SK-N-SH treated with all-trans-retinoic acid at 6 μM for 48 hours (cell line): Measurements from ENCODE around the gene SLC35F6.
A peak's percentile ranks its signal among the peaks of the same experiment; 100 is the strongest.

Experiments
- ATAC-seq: fragments of 200-7000 bp; cut with Tn5 transposase; 3 replicates; pipeline ENCODE4 v1.9.1; 2020; ENCODE audit warnings: mild to moderate bottlenecking, moderate library complexity
- ARNTL ChIP-seq: fragments of 450-650 bp; formaldehyde crosslinking; IDR thresholded peaks from 2 replicates; pipeline ENCODE4 v1.5.0; 2020; ENCODE audit warnings: low read depth, mild to moderate bottlenecking, moderate library complexity, borderline replicate concordance
- BACH2 ChIP-seq: fragments of 250-450 bp; sonication (Bioruptor Pico); IDR thresholded peaks from 2 replicates; pipeline ENCODE4 v1.9.0; 2021; ENCODE audit warnings: mild to moderate bottlenecking, borderline replicate concordance
- CREB5 ChIP-seq: fragments of 250-450 bp; sonication (Bioruptor Pico); IDR thresholded peaks from 2 replicates; pipeline ENCODE4 v1.5.1; 2020; ENCODE audit warnings: low read depth, mild to moderate bottlenecking, moderate library complexity
- CSDC2 ChIP-seq: fragments of 250-450 bp; sonication (Bioruptor Pico); IDR thresholded peaks from 2 replicates; pipeline ENCODE4 v1.5.0; 2020; ENCODE audit warnings: mild to moderate bottlenecking, moderate library complexity
- ESRRG ChIP-seq: fragments of 250-450 bp; sonication (Bioruptor Pico); IDR thresholded peaks from 2 replicates; pipeline ENCODE4 v1.6.1; 2021; ENCODE audit warnings: mild to moderate bottlenecking
- GLIS3 ChIP-seq: fragments of 250-450 bp; sonication (Bioruptor Pico); IDR thresholded peaks from 2 replicates; pipeline ENCODE4 v1.5.0; 2020; ENCODE audit warnings: mild to moderate bottlenecking, moderate library complexity
- ISL1 ChIP-seq: fragments of 250-450 bp; sonication (Bioruptor Pico); IDR thresholded peaks from 2 replicates; pipeline ENCODE4 v2.1.2; 2022; ENCODE audit warnings: mild to moderate bottlenecking, moderate library complexity
- OSR1 ChIP-seq: fragments of 250-450 bp; sonication (Bioruptor Pico); IDR thresholded peaks from 2 replicates; pipeline ENCODE4 v1.8.0; 2022; ENCODE audit warnings: moderate library complexity, mild to moderate bottlenecking, inconsistent platforms
- PATZ1 ChIP-seq: fragments of 250-450 bp; sonication (Bioruptor Pico); IDR thresholded peaks from 2 replicates; pipeline ENCODE4 v1.8.0; 2020; ENCODE audit warnings: mild to moderate bottlenecking, moderate library complexity, borderline replicate concordance
- POU6F1 ChIP-seq: fragments of 250-450 bp; sonication (Bioruptor Pico); IDR thresholded peaks from 2 replicates; pipeline ENCODE4 v1.8.0; 2021; ENCODE audit warnings: low read depth, mild to moderate bottlenecking, moderate library complexity, borderline replicate concordance
- PPARA ChIP-seq: fragments of 250-450 bp; sonication (Bioruptor Pico); IDR thresholded peaks from 2 replicates; pipeline ENCODE4 v1.5.0; 2020; ENCODE audit warnings: mild to moderate bottlenecking, borderline replicate concordance
- RARB ChIP-seq: fragments of 250-450 bp; sonication (Bioruptor Pico); IDR thresholded peaks from 2 replicates; pipeline ENCODE4 v1.8.0; 2021; ENCODE audit warnings: mild to moderate bottlenecking, moderate library complexity
- SNAI2 ChIP-seq: fragments of 250-450 bp; sonication (Bioruptor Pico); IDR thresholded peaks from 2 replicates; pipeline ENCODE4 v1.5.0; 2020; ENCODE audit warnings: mild to moderate bottlenecking, moderate library complexity
- TOX ChIP-seq: fragments of 250-450 bp; sonication (Bioruptor Pico); IDR thresholded peaks from 2 replicates; pipeline ENCODE4 v1.8.0; 2021; ENCODE audit warnings: mild to moderate bottlenecking, moderate library complexity, borderline replicate concordance
- TSHZ2 ChIP-seq: fragments of 250-450 bp; sonication (Bioruptor Pico); IDR thresholded peaks from 2 replicates; pipeline ENCODE4 v1.5.0; 2020; ENCODE audit warnings: mild to moderate bottlenecking, moderate library complexity
- ZC3H10 ChIP-seq: fragments of 250-450 bp; sonication (Bioruptor Pico); IDR thresholded peaks from 2 replicates; pipeline ENCODE4 v1.5.1; 2021; ENCODE audit warnings: mild to moderate bottlenecking, moderate library complexity
- ZFP3 ChIP-seq: fragments of 250-450 bp; sonication (Bioruptor Pico); IDR thresholded peaks from 2 replicates; pipeline ENCODE4 v1.5.0; 2020; ENCODE audit warnings: mild to moderate bottlenecking, moderate library complexity
- ZFP30 ChIP-seq: fragments of 450-650 bp; formaldehyde crosslinking; IDR thresholded peaks from 2 replicates; pipeline ENCODE4 v1.5.0; 2022; ENCODE audit warnings: mild to moderate bottlenecking, moderate library complexity
- ZNF565 ChIP-seq: fragments of 450-650 bp; formaldehyde crosslinking; conservative IDR thresholded peaks from 2 replicates; pipeline ENCODE4 v1.5.0; 2020; ENCODE audit warnings: low read depth, mild to moderate bottlenecking, moderate library complexity
- ZNF70 ChIP-seq: fragments of 450-650 bp; formaldehyde crosslinking; IDR thresholded peaks from 2 replicates; pipeline ENCODE4 v1.5.0; 2020; ENCODE audit warnings: mild to moderate bottlenecking, moderate library complexity
- ZNF8 ChIP-seq: fragments of 450-650 bp; formaldehyde crosslinking; IDR thresholded peaks from 2 replicates; pipeline ENCODE4 v1.5.0; 2020; ENCODE audit warnings: mild to moderate bottlenecking, moderate library complexity

Gene SLC35F6

GRCh38 chr2:26764078-26764887 is at the start of gene SLC35F6:
SLC35F6 (plus strand) TSS chr2:26764284; CDS start chr2:26764350, 66 bp downstream.
- peak; percentile 14; the same call in 1 of the 2 replicates for TF ChIP-seq ISL1 (CRISPR knock-in tag)
- TF ChIP-seq ZNF8 (CRISPR knock-in tag) = no peak
- TF ChIP-seq ZC3H10 (CRISPR knock-in tag) = no peak
- TF ChIP-seq BACH2 = no peak
- TF ChIP-seq CREB5 (CRISPR knock-in tag) = no peak
- TF ChIP-seq GLIS3 (CRISPR knock-in tag) = no peak
- 0 out of 2 replicates have a peak, but pooled peaks have one; percentile 35 for TF ChIP-seq SNAI2 (CRISPR knock-in tag)
- TF ChIP-seq ZFP3 (CRISPR knock-in tag) = peak; percentile 61; the same call in 1 of the 2 replicates
- peak; percentile 37; the same call in 1 of the 2 replicates for TF ChIP-seq ZNF565 (CRISPR knock-in tag)
- TF ChIP-seq PPARA = no peak
- 0 out of 2 replicates have a peak, but pooled peaks have one; percentile 25 for TF ChIP-seq TSHZ2 (CRISPR knock-in tag)
- TF ChIP-seq ESRRG = no peak
- TF ChIP-seq ZFP30 (CRISPR knock-in tag) = no peak
- TF ChIP-seq POU6F1 (CRISPR knock-in tag) = no peak
- TF ChIP-seq CSDC2 (CRISPR knock-in tag) = no peak
- TF ChIP-seq RARB (CRISPR knock-in tag) = no peak
- no peak for TF ChIP-seq PATZ1 (CRISPR knock-in tag)
- ATAC-seq = peak; percentile 96

- no peak for TF ChIP-seq ARNTL (CRISPR knock-in tag)
- TF ChIP-seq RARB (CRISPR knock-in tag) = no peak
- no peak for TF ChIP-seq GLIS3 (CRISPR knock-in tag)
- no peak for TF ChIP-seq ZFP3 (CRISPR knock-in tag)
- TF ChIP-seq BACH2 = no peak
- TF ChIP-seq CSDC2 (CRISPR knock-in tag) = no peak
- no peak for TF ChIP-seq ZFP30 (CRISPR knock-in tag)
- TF ChIP-seq, all 23 proteins: peak for 0
- no peak for ATAC-seq
Observed at GRCh38 chr2:26715528-26716270, 48.4 kb upstream of the SLC35F6 start.

GRCh38 chr2:26716340-26716739 is 47.7 kb upstream of the SLC35F6 start:
- ATAC-seq = no peak
- no peak for TF ChIP-seq CREB5 (CRISPR knock-in tag)
- no peak for TF ChIP-seq ESRRG
- no peak for TF ChIP-seq ARNTL (CRISPR knock-in tag)
- TF ChIP-seq ZFP3 (CRISPR knock-in tag) = peak; percentile 95
- no peak for TF ChIP-seq BACH2
- TF ChIP-seq GLIS3 (CRISPR knock-in tag) = no peak
- no peak for TF ChIP-seq TOX (CRISPR knock-in tag)
- no peak for TF ChIP-seq CSDC2 (CRISPR knock-in tag)
- no peak for TF ChIP-seq SNAI2 (CRISPR knock-in tag)
- TF ChIP-seq RARB (CRISPR knock-in tag) = no peak
- no peak for TF ChIP-seq POU6F1 (CRISPR knock-in tag)
- no peak for TF ChIP-seq ISL1 (CRISPR knock-in tag)
- TF ChIP-seq ZFP30 (CRISPR knock-in tag) = no peak
- TF ChIP-seq ZNF8 (CRISPR knock-in tag) = no peak
- peak; percentile 67; the same call in 1 of the 2 replicates for TF ChIP-seq ZNF70 (CRISPR knock-in tag)
- TF ChIP-seq OSR1 (CRISPR knock-in tag) = no peak
- TF ChIP-seq ZC3H10 (CRISPR knock-in tag) = no peak
